Panc1 (cell line): ENCODE measurements around the gene TDRD10. TPM values are rescaled to one million over a fixed set of nuclear protein-coding genes. Genes with fewer than 3 reads are reported as not detected.

Experiments
- ATAC-seq: fragments of 200-7000 bp; cut with Tn5 transposase; 2 replicates; pipeline ENCODE4 v1.9.1; 2020; ENCODE audit warnings: mild to moderate bottlenecking, moderate library complexity
- Bru-seq: library from RNA; stranded (reverse); fragments of 400-500 nt; gene quantifications from one replicate; lab custom pipeline; 2021; lab: Mats Ljungman, UMichigan
- BruChase-seq, 2 experiments: library from RNA; stranded (reverse); fragments of 400-500 nt; gene quantifications; one replicate each; lab custom pipeline; 2021; lab: Mats Ljungman, UMichigan
- BruUV-seq: library from RNA; stranded (reverse); fragments of 400-500 nt; replicated peaks from 2 replicates; lab custom pipeline; 2021; lab: Mats Ljungman, UMichigan
- CTCF ChIA-PET: fragments of 300-600 bp; sonication (Branson Sonifier 250); formaldehyde crosslinking; loops from one replicate; lab custom pipeline; 2022; ENCODE audit warnings: antibody characterized with exemption; lab: Charles Lee
- POLR2A ChIA-PET: fragments of 300-600 bp; sonication (Branson Sonifier 250); formaldehyde crosslinking; loops from one replicate; lab custom pipeline; 2022; ENCODE audit warnings: antibody characterized with exemption; lab: Charles Lee
- DNase-seq: peaks from one replicate; pipeline ENCODE4 v3.0.0-alpha.2; 2010; ENCODE audit warnings: low read depth, low spot score
- H3K27ac ChIP-seq: 2 replicates; pipeline ENCODE4 v1.5.1; 2011; ENCODE audit warnings: mild to moderate bottlenecking, low read length, inconsistent platforms
- H3K27me3 ChIP-seq: fragments of 200-500 bp; sonication (Bioruptor generic); 2 replicates; pipeline ENCODE4 v1.6.0; 2014; ENCODE audit warnings: low read length, inconsistent platforms; ENCODE audit not compliant: control insufficient read depth, insufficient read depth
- H3K36me3 ChIP-seq: fragments of 200-500 bp; sonication (Bioruptor generic); 2 replicates; pipeline ENCODE4 v1.5.1; 2014; ENCODE audit warnings: inconsistent platforms, mild to moderate bottlenecking, low read length, moderate library complexity; ENCODE audit not compliant: control insufficient read depth, insufficient read depth
- H3K4me1 ChIP-seq: 2 replicates; pipeline ENCODE4 v1.5.1; 2011; ENCODE audit warnings: inconsistent platforms, mild to moderate bottlenecking, low read length, moderate library complexity; ENCODE audit not compliant: control insufficient read depth, insufficient read depth
- H3K4me3 ChIP-seq, 2 experiments: 2 replicates each; pipeline ENCODE4 v1.5.1; 2011 to 2012; ENCODE audit warnings: low read depth in 2 of 2, low read length in 2 of 2, mild to moderate bottlenecking in 2 of 2, inconsistent platforms in 1 of 2, moderate library complexity in 1 of 2
- H3K9me3 ChIP-seq: fragments of 200-500 bp; sonication (Bioruptor generic); 2 replicates; pipeline ENCODE4 v1.5.1; 2014; ENCODE audit warnings: low read depth, mild to moderate bottlenecking, inconsistent platforms, low read length, moderate library complexity; ENCODE audit not compliant: control insufficient read depth, insufficient read depth
- POLR2AphosphoS5 ChIP-seq: IDR thresholded peaks from 2 replicates; pipeline ENCODE4 v1.6.1; 2012; ENCODE audit warnings: mild to moderate bottlenecking, low read depth, low read length, moderate library complexity
- SIN3A ChIP-seq: IDR thresholded peaks from 2 replicates; pipeline ENCODE4 v1.6.1; 2012; ENCODE audit warnings: low read depth, mild to moderate bottlenecking, low read length, moderate library complexity, borderline replicate concordance; ENCODE audit not compliant: insufficient read depth
- TCF7L2 ChIP-seq: IDR thresholded peaks from 2 replicates; pipeline ENCODE4 v1.6.1; 2011; ENCODE audit warnings: mild to moderate bottlenecking, low read depth, low read length, inconsistent platforms
- in situ Hi-C: cut with HindIII; loops from 2 replicates; pipeline ENCODE4 v1.10.0; 2016; ENCODE audit warnings: low sequenced_read_pairs, low pct_unique_long_range_greater_than_20kb
- intact Hi-C: fragments of 100-400 bp; cut with micrococcal nuclease; formaldehyde crosslinking; loops from one replicate; pipeline ENCODE4 v1.10.0; 2022; ENCODE audit not compliant: unreplicated experiment
- long read RNA-seq: library from polyadenylated mRNA; unstranded; transcript quantifications from one replicate; pipeline ENCODE4 v2.0.0, GENCODE V29; 2021; ENCODE audit not compliant: unreplicated experiment
- polyA plus RNA-seq: library from polyadenylated mRNA; unstranded; fragments of >200 nt; gene quantifications from one replicate; pipeline ENCODE4 v1.2.1, GENCODE V29; 2012; ENCODE audit warnings: missing spikeins; ENCODE audit not compliant: insufficient read length
- total RNA-seq: library from RNA; stranded (reverse); gene quantifications from one replicate; pipeline ENCODE4 v1.2.1, GENCODE V29; 2021; ENCODE audit not compliant: unreplicated experiment
- TF ChIP-seq, protein P1 (sequence below): fragments of 450-650 bp; IDR thresholded peaks from 2 replicates; pipeline ENCODE4 v1.5.1; 2017; ENCODE audit warnings: mild to moderate bottlenecking
- TF ChIP-seq, protein P2 (sequence below), 2 experiments: IDR thresholded peaks; 2 replicates each; pipeline ENCODE4 v1.6.1; 2011 to 2012; ENCODE audit warnings: low read depth in 2 of 2, control low read depth in 1 of 2, low read length in 1 of 2, mild to moderate bottlenecking in 1 of 2, moderate library complexity in 1 of 2; ENCODE audit not compliant: insufficient read depth in 1 of 2

The TDRD10 gene, protein sequence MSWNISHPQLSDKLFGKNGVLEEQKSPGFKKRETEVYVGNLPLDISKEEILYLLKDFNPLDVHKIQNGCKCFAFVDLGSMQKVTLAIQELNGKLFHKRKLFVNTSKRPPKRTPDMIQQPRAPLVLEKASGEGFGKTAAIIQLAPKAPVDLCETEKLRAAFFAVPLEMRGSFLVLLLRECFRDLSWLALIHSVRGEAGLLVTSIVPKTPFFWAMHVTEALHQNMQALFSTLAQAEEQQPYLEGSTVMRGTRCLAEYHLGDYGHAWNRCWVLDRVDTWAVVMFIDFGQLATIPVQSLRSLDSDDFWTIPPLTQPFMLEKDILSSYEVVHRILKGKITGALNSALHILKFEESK
- total RNA-seq (not detected), Bru-seq, nascent RNA (percentile 7 among the genes with signal in this experiment), BruChase-seq, experiment 1, labeled RNA remaining after a 2-hour chase (percentile 11 among the genes with signal in this experiment), BruChase-seq, experiment 2, labeled RNA remaining after a 6-hour chase (percentile 10 among the genes with signal in this experiment)
- not detected for polyA plus RNA-seq
- long read RNA-seq = 0 reads

DNA sequence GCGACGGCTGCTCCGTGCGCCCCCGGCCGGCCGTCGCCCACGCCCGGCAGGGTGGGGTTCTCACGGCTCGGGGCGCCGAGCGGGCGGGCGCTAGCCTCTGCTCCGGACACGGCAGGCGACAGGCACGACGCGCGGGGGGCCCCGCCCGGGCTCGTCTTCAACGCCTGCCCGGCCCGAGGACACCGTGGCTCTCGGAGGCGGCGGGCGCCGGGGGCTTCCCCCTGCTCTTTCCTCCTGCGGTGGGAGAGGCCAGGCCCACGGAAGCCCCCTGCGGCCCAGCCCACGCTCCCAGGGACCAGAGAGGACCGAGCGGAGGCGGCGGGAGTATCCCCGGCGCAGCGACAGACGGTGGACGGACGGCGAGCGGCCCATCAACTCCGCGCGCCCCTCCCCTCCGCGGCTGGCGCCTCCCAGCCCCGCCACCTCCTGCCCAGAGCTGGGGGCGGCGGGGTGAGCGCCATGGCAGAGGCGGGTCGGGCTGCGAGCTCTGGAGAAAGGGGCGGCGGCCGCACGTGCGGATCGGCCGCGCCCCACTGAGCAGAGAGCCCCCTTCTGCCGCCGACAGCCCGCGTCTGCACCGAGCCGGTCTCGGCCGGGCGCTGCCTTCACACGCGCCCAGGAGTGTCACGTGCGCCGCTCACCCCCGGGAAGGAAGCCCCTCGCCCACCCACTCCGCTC lies at the start of gene TDRD10, which contains the start of gene SHE:
TSS of gene TDRD10 (plus strand) at position 154 of the 678 bp plus-strand sequence. CDS start 4,685 bp downstream, outside the sequence.
TSS of gene SHE (minus strand) at position 347 of the 678 bp plus-strand sequence. CDS start 386 bp downstream, outside the sequence.
- in situ Hi-C loops = no loop called here
- H3K27ac ChIP-seq = no peak within 1 kb of the TSS
- no peak for TF ChIP-seq TCF7L2
- TF ChIP-seq, protein P1, sequence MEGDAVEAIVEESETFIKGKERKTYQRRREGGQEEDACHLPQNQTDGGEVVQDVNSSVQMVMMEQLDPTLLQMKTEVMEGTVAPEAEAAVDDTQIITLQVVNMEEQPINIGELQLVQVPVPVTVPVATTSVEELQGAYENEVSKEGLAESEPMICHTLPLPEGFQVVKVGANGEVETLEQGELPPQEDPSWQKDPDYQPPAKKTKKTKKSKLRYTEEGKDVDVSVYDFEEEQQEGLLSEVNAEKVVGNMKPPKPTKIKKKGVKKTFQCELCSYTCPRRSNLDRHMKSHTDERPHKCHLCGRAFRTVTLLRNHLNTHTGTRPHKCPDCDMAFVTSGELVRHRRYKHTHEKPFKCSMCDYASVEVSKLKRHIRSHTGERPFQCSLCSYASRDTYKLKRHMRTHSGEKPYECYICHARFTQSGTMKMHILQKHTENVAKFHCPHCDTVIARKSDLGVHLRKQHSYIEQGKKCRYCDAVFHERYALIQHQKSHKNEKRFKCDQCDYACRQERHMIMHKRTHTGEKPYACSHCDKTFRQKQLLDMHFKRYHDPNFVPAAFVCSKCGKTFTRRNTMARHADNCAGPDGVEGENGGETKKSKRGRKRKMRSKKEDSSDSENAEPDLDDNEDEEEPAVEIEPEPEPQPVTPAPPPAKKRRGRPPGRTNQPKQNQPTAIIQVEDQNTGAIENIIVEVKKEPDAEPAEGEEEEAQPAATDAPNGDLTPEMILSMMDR = no peak
- TF ChIP-seq, protein P2, sequence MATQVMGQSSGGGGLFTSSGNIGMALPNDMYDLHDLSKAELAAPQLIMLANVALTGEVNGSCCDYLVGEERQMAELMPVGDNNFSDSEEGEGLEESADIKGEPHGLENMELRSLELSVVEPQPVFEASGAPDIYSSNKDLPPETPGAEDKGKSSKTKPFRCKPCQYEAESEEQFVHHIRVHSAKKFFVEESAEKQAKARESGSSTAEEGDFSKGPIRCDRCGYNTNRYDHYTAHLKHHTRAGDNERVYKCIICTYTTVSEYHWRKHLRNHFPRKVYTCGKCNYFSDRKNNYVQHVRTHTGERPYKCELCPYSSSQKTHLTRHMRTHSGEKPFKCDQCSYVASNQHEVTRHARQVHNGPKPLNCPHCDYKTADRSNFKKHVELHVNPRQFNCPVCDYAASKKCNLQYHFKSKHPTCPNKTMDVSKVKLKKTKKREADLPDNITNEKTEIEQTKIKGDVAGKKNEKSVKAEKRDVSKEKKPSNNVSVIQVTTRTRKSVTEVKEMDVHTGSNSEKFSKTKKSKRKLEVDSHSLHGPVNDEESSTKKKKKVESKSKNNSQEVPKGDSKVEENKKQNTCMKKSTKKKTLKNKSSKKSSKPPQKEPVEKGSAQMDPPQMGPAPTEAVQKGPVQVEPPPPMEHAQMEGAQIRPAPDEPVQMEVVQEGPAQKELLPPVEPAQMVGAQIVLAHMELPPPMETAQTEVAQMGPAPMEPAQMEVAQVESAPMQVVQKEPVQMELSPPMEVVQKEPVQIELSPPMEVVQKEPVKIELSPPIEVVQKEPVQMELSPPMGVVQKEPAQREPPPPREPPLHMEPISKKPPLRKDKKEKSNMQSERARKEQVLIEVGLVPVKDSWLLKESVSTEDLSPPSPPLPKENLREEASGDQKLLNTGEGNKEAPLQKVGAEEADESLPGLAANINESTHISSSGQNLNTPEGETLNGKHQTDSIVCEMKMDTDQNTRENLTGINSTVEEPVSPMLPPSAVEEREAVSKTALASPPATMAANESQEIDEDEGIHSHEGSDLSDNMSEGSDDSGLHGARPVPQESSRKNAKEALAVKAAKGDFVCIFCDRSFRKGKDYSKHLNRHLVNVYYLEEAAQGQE (IDR thresholded peaks at IDR 0.05; ENCODE audit: insufficient read depth in 1 of 2, low read depth in 2 of 2, low read length in 1 of 2) = no peak
- no peak for TF ChIP-seq POLR2AphosphoS5
- no peak for TF ChIP-seq SIN3A
- DNase-seq = no peak
- peaks cover 22% of the 10 kb centered on the region for H3K27me3 ChIP-seq
- CTCF ChIA-PET = interaction anchor here (0.7 kb wide), 1 partner anchor 323 kb away, joined by 5 read pairs; no protein-coding TSS in a partner anchor
- POLR2A ChIA-PET = no interaction called here
- H3K4me1 ChIP-seq = no peaks in the 10 kb centered on the region
- no TSS peak for BruUV-seq
- H3K36me3 ChIP-seq = no peaks in the 10 kb centered on the region
- no peaks in the 10 kb centered on the region for H3K9me3 ChIP-seq
- H3K4me3 ChIP-seq = peak within 1 kb of the TSS; percentile 13 to 15; a peak in 3 of 4 replicates
- intact Hi-C loops = no loop called here
- ATAC-seq = peak; percentile 64

DNA sequence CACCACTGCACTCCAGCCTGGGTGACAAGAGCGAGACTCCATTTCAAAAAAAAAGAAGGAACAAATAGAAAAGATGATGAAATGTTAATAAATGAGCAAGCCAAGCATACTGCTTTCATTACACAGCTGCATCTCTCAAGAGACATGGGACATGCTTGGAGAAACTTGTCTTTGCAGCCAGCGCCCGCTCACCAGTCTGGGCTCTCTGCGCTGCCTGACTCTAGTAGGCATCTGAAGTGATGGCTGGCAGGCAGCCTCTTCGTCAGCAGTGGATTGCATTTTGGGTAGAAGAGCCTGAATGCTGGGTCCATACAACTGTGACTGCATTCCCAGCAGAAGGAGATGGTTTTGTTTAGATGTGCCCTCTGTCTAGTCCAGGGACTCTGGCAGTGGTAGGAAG lies 48.9 kb upstream of the TDRD10 start:
- intact Hi-C loops = no loop called here
- CTCF ChIA-PET = no interaction called here

More for the DNA sequence above, 48.9 kb upstream of the TDRD10 start:
- no peaks in the 10 kb centered on the region for H3K27me3 ChIP-seq
- H3K4me3 ChIP-seq = no peak overlapping the region
- TF ChIP-seq SIN3A (no peak), TCF7L2 (no peak)
- TF ChIP-seq, protein P1 = no peak
- TF ChIP-seq, protein P2 (IDR thresholded peaks at IDR 0.05; ENCODE audit: insufficient read depth in 1 of 2, low read depth in 2 of 2, low read length in 1 of 2) = no peak
- in situ Hi-C loops = no loop called here
- no peaks in the 10 kb centered on the region for H3K4me1 ChIP-seq
- H3K27ac ChIP-seq = no peak overlapping the region
- DNase-seq (no peak), ATAC-seq (no peak)
- BruUV-seq = TSS peak; percentile 48
- H3K9me3 ChIP-seq = no peaks in the 10 kb centered on the region
- no peaks in the 10 kb centered on the region for H3K36me3 ChIP-seq
- POLR2A ChIA-PET = no interaction called here
